Occipital lobe (tissue), 2 donors: ENCODE measurements around the gene TRO. TPM values are rescaled to one million over a fixed set of nuclear protein-coding genes. Genes with fewer than 3 reads are reported as not detected.

Source experiments
- DNase-seq: peaks from one replicate; lab custom pipeline; 2025; lab: John Stamatoyannopoulos, UW
- total RNA-seq: library from RNA; depleted of rRNA; stranded (reverse); fragments of >200 nt; gene quantifications from one replicate; pipeline ENCODE4 v1.2.3, GENCODE V29; 2014

Gene TRO, protein sequence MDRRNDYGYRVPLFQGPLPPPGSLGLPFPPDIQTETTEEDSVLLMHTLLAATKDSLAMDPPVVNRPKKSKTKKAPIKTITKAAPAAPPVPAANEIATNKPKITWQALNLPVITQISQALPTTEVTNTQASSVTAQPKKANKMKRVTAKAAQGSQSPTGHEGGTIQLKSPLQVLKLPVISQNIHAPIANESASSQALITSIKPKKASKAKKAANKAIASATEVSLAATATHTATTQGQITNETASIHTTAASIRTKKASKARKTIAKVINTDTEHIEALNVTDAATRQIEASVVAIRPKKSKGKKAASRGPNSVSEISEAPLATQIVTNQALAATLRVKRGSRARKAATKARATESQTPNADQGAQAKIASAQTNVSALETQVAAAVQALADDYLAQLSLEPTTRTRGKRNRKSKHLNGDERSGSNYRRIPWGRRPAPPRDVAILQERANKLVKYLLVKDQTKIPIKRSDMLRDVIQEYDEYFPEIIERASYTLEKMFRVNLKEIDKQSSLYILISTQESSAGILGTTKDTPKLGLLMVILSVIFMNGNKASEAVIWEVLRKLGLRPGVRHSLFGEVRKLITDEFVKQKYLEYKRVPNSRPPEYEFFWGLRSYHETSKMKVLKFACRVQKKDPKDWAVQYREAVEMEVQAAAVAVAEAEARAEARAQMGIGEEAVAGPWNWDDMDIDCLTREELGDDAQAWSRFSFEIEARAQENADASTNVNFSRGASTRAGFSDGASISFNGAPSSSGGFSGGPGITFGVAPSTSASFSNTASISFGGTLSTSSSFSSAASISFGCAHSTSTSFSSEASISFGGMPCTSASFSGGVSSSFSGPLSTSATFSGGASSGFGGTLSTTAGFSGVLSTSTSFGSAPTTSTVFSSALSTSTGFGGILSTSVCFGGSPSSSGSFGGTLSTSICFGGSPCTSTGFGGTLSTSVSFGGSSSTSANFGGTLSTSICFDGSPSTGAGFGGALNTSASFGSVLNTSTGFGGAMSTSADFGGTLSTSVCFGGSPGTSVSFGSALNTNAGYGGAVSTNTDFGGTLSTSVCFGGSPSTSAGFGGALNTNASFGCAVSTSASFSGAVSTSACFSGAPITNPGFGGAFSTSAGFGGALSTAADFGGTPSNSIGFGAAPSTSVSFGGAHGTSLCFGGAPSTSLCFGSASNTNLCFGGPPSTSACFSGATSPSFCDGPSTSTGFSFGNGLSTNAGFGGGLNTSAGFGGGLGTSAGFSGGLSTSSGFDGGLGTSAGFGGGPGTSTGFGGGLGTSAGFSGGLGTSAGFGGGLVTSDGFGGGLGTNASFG (N-terminal part only)
- 76.1 TPM for total RNA-seq

DNA sequence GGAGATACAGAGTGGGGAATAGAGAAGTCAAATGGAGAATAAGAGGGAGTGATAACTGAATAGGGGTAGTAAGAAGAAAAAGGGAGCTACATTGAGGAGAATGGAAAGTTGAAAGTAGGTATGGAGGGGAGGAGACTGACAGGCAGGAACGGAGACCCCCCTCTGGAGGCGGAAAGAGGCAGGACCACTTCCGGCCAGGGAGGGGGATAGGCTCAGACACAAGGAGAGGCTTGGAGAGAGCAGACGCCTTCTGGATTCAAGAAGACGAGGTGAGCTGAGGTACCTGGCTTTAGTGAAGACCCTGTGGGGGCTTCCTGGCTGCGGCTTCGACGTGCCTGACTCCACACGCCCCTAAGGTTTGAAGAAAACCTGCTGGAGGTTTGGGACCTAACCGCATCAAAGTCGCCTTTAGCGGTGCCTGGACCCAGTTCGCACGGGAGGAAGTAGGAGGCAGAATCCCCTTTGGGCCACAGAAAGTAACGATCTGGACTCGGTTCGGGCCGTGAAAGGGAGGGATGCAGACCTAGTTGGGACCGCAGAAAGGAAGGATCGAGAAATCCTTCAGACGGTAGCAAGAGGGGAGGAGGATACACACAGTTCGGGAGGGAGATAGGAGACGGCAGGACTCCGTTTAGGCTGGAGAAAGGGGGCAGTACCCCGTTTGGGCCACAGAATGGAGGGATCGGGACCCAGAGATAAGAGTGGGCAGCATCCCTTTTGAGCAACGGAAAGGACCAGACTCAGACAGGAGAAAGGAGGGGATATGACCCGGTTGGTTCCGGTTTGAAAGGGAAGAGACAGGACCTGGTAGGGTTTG lies at the start of gene TRO:
Gene TRO (plus strand): TSS at position 215 of the 817 bp plus-strand sequence. CDS start 1,423 bp downstream, outside the sequence.
- DNase-seq, result no peak

DNA sequence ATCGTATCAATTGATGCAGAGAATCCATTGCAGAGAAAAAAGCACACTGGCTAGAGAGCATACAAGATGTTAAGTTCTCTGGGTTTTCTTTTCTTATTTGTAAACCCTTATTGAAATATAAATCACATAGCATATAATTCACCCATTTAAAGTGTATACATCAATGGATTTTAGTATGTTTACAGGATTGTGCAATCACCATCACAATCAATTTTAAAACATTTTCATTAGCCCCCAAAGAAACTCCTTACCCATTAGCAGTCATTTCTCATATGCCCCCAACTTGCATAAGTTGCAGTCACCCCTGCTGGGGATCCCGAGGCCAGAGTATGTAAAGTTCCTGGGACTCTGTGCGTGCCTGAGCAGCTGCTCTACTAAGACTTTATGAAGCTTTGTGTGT lies 34.9 kb upstream of the TRO start:
- no peak for DNase-seq

DNA sequence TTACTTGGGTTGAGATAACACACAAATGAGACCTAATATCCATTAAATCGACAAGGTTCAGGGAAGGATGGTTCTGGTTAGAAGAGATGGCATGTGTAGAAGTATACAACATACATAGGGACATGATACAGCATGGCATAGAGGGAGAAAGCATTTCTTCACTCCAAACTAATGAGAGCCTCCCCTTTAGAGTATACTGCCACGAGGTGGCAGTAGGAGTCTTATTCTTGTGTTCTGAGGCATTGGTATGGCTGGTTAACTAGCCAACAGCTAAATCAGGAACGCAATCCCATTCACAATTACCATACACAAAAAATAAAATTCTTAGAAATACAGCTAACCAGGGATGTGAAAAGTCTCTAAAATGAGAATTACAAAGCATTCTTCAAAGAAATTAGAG lies 29.1 kb upstream of the TRO start:
- DNase-seq, result no peak

DNA sequence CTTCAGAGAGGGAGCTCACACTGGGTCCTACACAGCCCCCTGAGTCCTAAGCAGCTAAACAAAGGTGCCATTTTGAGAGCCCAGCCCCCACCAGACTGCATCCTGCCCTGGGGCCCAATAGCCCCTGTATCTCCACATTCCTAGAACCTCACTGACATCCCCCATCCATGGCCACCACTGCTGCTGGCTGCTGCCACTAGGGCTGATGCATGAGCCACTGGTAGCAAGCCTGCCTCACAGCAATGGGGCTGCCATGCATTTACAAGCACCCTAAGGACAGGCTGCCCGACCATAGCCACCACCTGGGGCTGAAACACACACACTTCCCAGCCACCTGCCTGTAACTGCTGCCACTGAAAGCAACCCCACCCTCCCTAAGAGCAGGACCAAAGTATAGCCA lies 26.5 kb upstream of the TRO start:
- no peak for DNase-seq

DNA sequence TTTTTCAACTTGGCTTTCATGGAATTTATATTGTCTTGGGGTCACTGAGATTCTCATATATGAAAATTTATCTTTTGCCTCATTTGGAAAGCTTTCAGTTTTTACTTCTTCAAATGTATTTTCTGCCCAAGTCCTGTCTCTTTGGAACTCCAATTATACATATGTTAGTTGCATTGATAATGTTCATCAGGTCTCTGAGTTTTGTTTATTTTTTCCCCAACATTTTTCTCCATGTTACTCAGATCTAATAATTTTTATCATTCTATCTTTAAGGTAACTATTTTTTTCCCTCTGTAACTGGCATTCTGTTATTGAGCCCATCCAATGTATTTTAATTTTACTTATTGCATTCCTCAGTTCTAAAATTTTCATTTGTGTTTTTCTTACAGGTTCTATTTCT lies 10.7 kb upstream of the TRO start:
- no peak for DNase-seq

DNA sequence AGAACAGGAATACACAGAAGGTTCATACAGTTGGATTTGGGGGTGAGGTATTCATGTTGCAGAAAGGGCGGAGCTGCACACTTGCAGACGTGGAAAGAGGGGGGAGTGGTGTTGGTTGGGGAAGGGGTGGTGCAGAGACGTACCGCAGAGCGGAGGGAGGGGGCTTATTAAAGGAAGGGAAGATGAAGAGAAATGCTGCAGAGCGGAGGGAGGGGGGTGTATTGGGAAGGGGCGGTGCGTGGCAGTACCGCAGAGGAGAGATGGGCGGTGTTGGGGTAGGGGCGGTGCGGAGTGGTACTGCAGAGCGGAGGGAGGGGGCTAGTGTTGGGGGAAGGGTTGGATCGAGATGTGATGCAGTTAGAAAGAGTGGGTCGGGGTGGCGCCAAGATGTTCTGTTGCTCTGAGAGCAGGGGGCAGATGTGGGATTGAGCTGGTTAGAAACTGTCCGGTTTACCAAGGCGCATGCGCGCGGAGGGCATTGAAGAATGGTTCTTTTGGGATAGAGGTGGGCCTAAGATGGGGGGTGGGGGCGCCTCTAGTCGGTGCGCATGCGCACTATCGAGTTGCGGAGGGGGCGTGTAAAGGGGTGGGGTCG lies 900 bp downstream of the TRO start:
- peak; percentile 32 for DNase-seq

DNA sequence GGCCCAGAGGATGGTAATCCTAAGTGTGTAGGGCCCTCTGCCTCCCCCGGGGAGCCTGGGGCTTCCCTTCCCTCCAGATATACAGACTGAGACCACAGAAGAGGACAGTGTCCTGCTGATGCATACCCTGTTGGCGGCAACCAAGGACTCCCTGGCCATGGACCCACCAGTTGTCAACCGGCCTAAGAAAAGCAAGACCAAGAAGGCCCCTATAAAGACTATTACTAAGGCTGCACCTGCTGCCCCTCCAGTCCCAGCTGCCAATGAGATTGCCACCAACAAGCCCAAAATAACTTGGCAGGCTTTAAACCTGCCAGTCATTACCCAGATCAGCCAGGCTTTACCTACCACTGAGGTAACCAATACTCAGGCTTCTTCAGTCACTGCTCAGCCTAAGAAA lies 1.9 kb downstream of the TRO start:
- DNase-seq, result no peak

DNA sequence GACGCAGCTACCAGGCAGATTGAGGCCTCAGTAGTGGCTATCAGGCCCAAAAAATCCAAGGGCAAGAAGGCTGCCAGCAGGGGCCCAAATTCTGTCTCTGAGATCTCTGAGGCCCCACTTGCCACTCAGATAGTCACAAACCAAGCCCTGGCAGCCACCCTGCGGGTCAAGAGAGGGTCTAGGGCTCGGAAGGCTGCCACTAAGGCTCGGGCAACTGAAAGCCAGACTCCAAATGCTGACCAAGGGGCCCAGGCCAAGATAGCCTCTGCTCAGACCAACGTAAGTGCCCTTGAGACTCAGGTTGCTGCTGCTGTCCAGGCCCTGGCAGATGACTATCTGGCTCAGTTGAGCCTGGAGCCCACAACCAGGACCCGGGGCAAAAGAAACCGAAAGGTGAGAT lies 2.8 kb downstream of the TRO start:
- no peak for DNase-seq

DNA sequence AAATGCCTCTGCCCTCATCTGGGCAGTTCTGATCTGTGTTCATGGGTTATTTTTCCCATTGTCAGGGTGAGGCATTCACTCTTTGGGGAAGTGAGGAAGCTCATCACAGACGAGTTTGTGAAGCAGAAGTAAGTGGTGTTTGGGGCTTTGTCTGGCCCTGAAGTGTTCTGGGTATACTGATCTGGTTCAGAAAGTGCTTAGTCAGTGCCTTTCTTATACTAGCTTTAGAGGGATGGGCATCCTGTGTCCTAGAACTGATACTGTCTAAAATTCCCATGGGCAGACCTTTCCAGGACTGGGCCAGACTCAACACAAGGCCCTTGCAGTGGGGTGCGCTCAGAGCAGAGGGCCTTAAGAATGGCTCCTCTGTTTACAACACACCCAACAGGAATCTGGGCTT lies 6.4 kb downstream of the TRO start:
- no peak for DNase-seq

DNA sequence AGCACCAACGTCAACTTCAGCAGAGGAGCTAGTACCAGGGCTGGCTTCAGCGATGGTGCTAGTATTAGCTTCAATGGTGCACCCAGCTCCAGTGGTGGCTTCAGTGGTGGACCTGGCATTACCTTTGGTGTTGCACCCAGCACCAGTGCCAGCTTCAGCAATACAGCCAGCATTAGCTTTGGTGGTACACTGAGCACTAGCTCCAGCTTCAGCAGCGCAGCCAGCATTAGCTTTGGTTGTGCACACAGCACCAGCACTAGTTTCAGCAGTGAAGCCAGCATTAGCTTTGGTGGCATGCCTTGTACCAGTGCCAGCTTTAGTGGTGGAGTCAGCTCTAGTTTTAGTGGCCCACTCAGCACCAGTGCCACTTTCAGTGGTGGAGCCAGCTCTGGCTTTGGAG lies 8.3 kb downstream of the TRO start:
- no peak for DNase-seq

DNA sequence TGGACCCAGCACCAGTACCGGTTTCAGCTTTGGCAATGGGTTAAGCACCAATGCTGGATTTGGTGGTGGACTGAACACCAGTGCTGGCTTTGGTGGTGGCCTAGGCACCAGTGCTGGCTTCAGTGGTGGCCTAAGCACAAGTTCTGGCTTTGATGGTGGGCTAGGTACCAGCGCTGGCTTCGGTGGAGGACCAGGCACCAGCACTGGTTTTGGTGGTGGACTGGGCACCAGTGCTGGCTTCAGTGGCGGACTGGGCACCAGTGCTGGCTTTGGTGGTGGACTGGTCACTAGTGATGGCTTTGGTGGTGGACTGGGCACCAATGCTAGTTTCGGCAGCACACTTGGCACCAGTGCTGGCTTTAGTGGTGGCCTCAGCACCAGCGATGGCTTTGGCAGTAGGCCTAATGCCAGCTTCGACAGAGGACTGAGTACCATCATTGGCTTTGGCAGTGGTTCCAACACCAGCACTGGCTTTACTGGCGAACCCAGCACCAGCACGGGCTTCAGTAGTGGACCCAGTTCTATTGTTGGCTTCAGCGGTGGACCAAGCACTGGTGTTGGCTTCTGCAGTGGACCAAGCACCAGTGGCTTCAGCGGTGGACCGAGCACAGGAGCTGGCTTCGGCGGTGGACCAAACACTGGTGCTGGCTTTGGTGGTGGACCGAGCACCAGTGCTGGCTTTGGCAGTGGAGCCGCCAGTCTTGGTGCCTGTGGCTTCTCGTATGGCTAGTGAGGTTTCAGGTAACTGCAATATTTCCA lies 9.8 kb downstream of the TRO start:
- DNase-seq, result no peak

DNA sequence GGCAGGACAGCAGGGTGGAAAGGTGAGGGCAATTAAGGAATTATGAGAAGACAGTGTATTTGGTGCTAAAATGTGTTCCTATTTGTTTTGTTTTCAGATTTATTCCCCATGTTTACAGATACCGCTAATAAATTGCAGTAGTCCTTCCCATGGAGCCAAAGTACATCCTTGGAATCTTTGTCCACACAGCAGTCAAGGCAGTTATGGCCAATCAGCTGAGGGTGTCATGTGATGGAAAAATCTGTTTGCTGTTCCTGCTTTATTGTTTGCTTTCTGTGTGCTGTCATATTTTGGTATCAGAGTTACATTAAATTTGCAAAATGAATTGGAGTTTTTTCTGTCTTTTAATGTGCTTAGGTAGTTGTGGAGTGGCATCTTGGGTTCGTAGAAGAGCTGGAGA lies 10.5 kb downstream of the TRO start:
- no peak for DNase-seq

DNA sequence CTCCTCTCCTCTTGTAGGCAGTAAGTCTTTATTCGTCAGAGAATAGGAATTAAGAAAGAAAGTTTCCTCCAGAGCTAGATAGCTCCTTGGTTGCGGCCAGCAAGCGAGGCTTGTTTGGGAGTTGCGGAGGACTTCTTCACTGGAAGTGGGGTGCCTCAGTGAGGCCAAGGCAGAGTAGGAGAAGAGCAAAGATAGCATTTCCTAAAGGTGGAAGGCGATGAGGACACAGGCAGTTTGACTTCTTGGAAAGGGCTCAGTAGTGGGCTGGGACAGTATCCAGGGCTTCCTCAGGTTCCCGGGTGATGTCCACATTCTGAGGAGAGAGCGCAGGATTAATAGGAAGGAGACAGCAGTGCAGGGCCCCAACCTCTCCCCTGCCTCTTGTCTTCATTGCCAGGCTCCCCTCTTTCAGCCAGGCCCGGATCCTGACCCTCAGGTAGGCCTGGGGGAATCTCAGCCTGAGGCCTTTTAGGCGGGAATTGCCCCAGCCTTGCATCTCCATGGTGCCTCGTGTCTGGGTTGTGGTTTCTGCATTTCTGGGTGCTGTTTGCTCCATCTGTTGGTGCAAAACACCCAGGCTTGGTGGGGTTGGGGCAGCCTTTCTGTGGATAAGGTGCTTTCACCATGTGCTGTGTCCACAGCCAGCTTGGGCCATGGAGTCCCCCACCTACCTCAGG lies 12.7 kb downstream of the TRO start:
- no peak for DNase-seq

DNA sequence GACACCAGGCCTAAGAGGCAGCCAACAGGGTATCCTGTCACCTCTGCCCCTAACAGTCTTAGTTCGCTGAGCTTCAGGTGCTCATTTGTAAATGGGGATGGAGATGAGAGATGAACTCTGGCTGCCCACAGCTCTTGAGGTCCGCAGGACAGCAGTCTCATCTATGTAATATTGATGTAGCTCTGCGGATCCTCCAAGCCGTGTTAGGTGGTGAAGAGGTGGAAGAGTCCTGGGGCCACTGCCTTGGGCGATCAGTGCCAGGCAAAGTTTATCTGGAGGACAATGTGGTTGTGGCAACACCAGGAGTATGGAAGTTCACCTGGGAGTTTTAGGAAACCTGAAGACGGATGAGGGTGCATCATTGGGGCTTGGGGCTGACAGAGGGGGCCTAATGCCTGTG lies 13.4 kb downstream of the TRO start:
- no peak for DNase-seq

DNA sequence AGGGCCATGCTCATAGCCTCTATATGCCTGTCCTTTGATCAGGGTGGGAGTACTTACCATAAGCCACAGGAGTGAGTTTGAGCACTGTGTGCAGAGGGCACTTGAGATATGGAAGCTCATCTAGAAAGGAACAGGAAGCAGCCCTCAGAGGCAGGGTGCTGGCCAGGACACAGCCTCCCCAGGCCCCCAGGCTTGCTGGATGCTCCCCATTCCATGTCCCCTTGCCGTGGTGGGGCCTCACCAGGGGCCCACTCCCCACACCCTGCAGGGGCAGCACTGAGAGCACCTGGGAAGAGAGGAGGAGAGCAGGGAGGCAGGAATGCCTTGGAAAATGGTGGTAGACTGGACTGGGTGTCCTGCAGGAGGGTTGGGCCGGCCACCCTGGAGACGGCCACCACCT lies 14.3 kb downstream of the TRO start:
- DNase-seq, result no peak

DNA sequence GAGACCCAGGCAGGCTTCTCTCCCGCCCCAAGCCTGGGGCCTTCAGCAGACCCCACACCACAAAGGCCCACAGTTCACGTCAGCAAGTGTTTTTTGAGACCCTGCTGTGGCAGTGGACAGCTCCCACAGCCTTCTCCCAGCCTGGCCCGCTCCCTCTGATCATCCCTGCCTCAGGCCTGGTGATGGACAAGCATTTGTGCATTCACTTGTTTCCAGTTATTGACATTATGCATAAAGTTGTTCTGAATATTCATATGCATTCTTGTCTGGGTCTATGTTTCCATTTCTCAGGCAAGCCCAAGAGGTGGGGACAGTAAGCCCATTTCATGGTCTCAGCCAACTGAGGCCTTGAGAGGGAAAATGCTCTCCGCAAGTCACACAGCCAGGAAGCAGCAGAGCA lies 14.7 kb downstream of the TRO start:
- no peak for DNase-seq

DNA sequence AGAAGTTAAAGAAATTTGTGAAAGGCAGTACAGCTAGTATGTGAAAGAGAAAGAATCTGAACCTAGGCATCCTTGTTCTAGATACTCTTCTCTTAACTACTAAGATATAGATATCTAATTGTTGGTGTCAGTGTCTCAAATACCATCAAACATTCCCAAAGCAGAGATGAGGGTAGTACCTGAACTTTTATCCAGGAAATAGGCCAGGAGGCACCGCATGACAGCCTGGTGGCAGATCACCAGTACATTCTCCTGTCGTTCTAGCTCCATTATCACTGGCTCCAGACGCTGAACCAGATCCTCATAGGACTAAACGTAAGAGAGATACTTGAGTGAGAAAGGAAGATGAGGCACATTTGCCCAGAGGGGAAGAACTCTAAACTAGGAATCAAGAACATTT lies 16.8 kb downstream of the TRO start:
- DNase-seq, result no peak

DNA sequence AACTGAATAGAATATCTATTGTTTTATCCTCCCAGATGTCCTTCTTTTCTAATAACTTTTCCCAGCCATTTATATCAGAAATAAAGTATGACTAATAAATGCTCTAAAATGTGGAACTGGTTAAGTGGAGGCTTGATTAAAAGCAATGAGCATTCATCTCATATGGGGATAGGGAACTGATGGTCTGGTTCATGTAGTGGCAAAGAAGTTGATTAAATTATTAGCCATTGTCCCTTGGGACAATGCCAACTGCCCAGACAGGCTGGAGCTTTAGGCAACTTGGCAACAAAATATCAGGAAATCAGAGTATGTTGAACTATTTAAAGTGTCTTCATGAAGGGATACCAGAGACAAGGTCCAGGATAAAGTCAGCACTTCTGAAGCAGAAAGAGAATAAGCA lies 24.2 kb downstream of the TRO start:
- no peak for DNase-seq

DNA sequence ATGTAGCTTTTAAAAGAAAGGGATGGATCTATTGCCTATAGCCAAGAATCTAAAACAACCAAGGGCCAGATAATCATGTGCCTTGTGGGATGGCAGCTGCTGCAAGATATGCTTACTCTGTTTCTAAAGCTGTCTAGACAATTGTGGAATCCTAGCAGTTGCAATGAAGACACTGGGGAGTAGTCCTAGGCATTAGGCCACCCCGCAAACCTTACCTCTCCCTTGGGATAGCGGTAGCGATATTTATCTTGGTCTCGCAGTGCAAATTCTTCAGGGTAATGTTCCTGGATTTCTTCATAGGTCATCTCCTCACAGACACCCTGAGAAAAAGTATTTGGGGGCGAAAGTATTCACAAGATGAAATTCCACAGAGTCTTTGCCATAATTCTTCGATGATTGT lies 24.6 kb downstream of the TRO start:
- DNase-seq, result no peak
